ENCODE measurements around the gene CHST7. TPM values are rescaled to one million over a fixed set of nuclear protein-coding genes. Genes with fewer than 3 reads are reported as not detected.

CHST7 gene
- total and polyA plus RNA-seq, 2 experiments from 2014 or later, result 7.6 to 27.2 TPM

- TF ChIP-seq REST (IDR thresholded peaks at IDR 0.05; ENCODE audit: unreplicated experiment) (no peak), CTCF (conservative IDR thresholded peaks at IDR 0.05; ENCODE audit: low read depth in 2 of 2) (no peak), POLR2AphosphoS5 (IDR thresholded peaks at IDR 0.05; ENCODE audit: low read depth) (no peak), NANOG (IDR thresholded peaks at IDR 0.05; ENCODE audit: borderline replicate concordance) (no peak), EZH2 (IDR thresholded peaks at IDR 0.05; ENCODE audit: low read depth, unreplicated experiment) (no peak), ETS1 (IDR thresholded peaks at IDR 0.05) (no peak), CREB1 (CRISPR knock-in tag; IDR thresholded peaks at IDR 0.05; ENCODE audit: low read depth) (no peak), STAT1 (IDR thresholded peaks at IDR 0.05; ENCODE audit: unreplicated experiment) (no peak), EZH2phosphoT487 (IDR thresholded peaks at IDR 0.05; ENCODE audit: unreplicated experiment) (no peak)
These were observed 19.6 kb upstream of the CHST7 start (continued) for GRCh38 chrX:46553935-46554334.

GRCh38 chrX:46554942-46555341 is 18.6 kb upstream of the CHST7 start:
- TF ChIP-seq CTCF (conservative IDR thresholded peaks at IDR 0.05; ENCODE audit: low read depth in 2 of 2), result 0 out of 4 replicates have a peak, but pooled peaks of 1 of the 2 experiments have one; percentile 8
- no peak for TF ChIP-seq CREB1 (CRISPR knock-in tag; IDR thresholded peaks at IDR 0.05; ENCODE audit: low read depth)
- no peak overlapping the region for H3K27ac Mint-ChIP-seq
- H3K36me3 Mint-ChIP-seq (ENCODE audit: low read depth), result peaks cover 20% of the 10 kb centered on the region
- no peak overlapping the region for H3K4me3 ChIP-seq
- H3K36me3 ChIP-seq (ENCODE audit: insufficient read depth), result no peaks in the 10 kb centered on the region
- peaks cover 9% of the 10 kb centered on the region for H3K4me1 Mint-ChIP-seq
- no peaks in the 10 kb centered on the region for H3K9me2 ChIP-seq (ENCODE audit: insufficient read depth)
- no peaks in the 10 kb centered on the region for H3F3A ChIP-seq (replicated peaks; ENCODE audit: low read depth)
- H3K4me3 Mint-ChIP-seq, result no peak overlapping the region
- H3K27ac ChIP-seq (ENCODE audit: low read depth), result no peak overlapping the region
- ATAC-seq, result no peak
- H3K9me3 Mint-ChIP-seq, result peaks cover 3% of the 10 kb centered on the region
- no peak for DNase-seq (ENCODE audit: low spot score)
- no peak overlapping the region for H3K4me2 ChIP-seq
- no peaks in the 10 kb centered on the region for H3K27me3 ChIP-seq (ENCODE audit: insufficient read depth)
- no peak overlapping the region for H2AFZ ChIP-seq
- no peaks in the 10 kb centered on the region for H3K79me2 ChIP-seq (replicated peaks; ENCODE audit: insufficient read depth)
- peaks cover 5% of the 10 kb centered on the region; the same call in 1 of the 2 replicates for H3K4me1 ChIP-seq (ENCODE audit: insufficient read depth)
- H3K27me3 Mint-ChIP-seq (ENCODE audit: insufficient read depth, low read depth, poor library complexity), result peaks cover 1% of the 10 kb centered on the region
- H4K20me1 ChIP-seq (replicated peaks; ENCODE audit: insufficient read depth), result no peaks in the 10 kb centered on the region
